Mesendoderm (in vitro differentiated cells): Measurements from ENCODE around the gene LSM10. TPM values are rescaled to one million over a fixed set of nuclear protein-coding genes. Genes with fewer than 3 reads are reported as not detected.

Source experiments
- small RNA-seq: library from polyadenylated mRNA; stranded (forward); fragments of <200 nt; extraction: miRNeasy Mini kit (QIAGEN cat#:217004); gene quantifications from one replicate; pipeline ENCODE3, GENCODE V24; 2013; ENCODE audit not compliant: insufficient read depth

Gene LSM10

Small RNA genes lying within 50 kb of the gene (small RNA-seq; reads per million reads assigned to genes)
- gene RNU4-27P (not detected), gene SNORA63C (not detected)
